Measurements from ENCODE around the gene EIF1B. TPM values are rescaled to one million over a fixed set of nuclear protein-coding genes. Genes with fewer than 3 reads are reported as not detected.

EIF1B gene
- total RNA-seq, 2 experiments from 2014 or later, result 47.0 to 49.2 TPM

Other genes with a start within 250 kb of the EIF1B start
- gene ENTPD3, start 77.5 kb downstream of the EIF1B start, total RNA-seq, result not detected
- gene RPL14, start 147.6 kb downstream of the EIF1B start, total RNA-seq, result 1,000 to 10,000 TPM; 3,841 to 3,850 TPM
- gene ZNF619, start 167.4 kb downstream of the EIF1B start, total RNA-seq, result 1 to 10 TPM; 4.2 to 4.7 TPM
- gene ZNF620, start 196.3 kb downstream of the EIF1B start, total RNA-seq, result 1 to 10 TPM; 2.3 TPM
- 10 to 100 TPM; 16.4 to 17.7 TPM for gene ZNF621, start 215.3 kb downstream of the EIF1B start, total RNA-seq